Retinal pigment epithelial cell (primary cell): Measurements from ENCODE around the gene CHST9.
A peak's percentile ranks its signal among the peaks of the same experiment; 100 is the strongest.
"Not testable (repeated sequence)": the region's sequence is repeated elsewhere in the genome, so short reads cannot be mapped to it uniquely, and the experiment has no call there.

Experiments used
- DNase-seq: peaks from one replicate; pipeline ENCODE4 v3.0.0-alpha.2; 2010; ENCODE audit warnings: low read depth
- H3K4me3 ChIP-seq: 2 replicates; pipeline ENCODE4 v1.5.1; 2011; ENCODE audit warnings: mild to moderate bottlenecking, low read length, control low read depth, moderate library complexity
- CTCF ChIP-seq: conservative IDR thresholded peaks from 2 replicates; pipeline ENCODE4 v1.5.1; 2011; ENCODE audit warnings: low read depth, low read length, control low read depth, inconsistent platforms

Gene CHST9

DNA sequence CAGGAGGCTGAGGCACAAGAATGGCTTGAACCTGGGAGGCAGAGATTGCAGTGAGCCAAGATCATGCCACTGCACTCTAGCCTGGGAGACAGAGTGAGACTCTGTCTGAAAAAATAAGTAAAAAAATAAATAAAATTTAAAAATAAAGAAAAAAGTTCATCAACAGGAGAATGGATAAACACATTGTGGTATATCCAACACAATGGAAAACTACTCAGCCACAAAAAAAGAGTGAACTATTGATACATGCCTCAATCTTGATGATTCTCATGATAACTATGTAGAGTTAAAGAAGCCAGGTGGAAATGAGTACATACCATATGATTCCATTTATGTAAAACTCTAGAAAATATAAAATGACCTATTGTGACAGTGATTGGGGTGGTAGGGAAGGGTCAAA is 195.3 kb downstream of the CHST9 start:
- no peak for DNase-seq

DNA sequence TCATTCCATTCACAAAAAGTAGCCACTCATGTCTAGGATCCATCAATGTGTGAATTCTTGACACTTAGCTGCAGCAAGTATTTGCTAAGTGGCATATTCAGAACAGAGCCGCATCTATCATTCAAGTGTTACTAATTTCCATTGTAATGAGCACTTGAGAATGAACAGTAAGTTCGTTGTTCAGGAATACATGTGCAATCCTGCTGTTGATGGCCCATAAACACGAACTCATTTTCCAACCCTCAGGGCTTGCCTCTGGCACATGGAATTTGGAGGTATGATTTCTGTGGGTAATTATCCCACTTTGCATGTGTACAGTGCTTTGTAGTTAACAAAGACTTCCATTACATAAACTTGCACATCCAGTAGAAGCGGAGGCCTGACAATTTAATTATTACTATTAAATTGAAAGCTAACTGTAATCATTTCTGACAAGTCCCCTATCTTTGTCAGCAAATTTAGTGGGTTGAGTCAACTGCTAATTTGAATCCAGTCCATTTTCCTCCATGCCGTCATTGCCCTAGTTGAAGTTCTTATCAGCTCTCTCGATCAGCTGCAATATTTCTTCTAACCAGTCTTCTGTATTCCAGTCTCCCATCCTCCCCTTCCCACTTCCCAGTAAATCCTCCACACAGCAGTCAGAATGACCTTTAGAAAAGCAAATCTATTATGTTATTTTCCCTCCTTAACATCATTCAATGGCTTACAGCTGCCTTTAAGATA is 203.6 kb downstream of the CHST9 start:
- peak; percentile 11 for DNase-seq
- H3K4me3 ChIP-seq: no peak overlapping the region
- TF ChIP-seq CTCF: no peak

More for the DNA sequence above, 195.3 kb downstream of the CHST9 start:
- no peak for TF ChIP-seq CTCF
- no peak overlapping the region for H3K4me3 ChIP-seq

DNA sequence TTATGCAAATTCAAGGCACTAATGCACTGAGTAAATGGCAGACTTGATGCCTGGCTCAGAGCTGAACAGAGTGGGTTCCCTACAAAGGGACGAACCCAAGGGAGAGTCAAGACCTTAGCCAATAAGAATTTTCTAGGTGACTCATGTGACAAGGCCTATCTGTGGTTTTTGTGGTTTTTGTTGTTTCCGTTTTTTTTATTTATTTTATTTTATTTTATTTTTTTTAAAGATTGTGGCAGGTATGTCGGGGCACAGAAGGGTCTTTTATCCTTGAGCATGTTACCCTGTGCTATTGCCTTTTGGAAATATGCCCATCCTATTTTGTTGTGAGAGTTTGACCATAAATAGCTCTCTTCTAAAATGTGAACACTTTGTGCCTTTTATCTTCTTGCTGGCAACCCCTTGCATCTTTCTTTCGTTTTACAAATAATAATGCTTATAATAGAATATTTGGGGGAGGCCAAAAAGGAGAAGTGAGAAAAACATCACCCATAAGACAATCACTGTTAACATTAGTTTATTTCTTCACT is 206.2 kb downstream of the CHST9 start:
- no peak for DNase-seq
- H3K4me3 ChIP-seq: no peak overlapping the region
- TF ChIP-seq CTCF: no peak

GRCh38 chr18:26977781-26978180 is 207.3 kb downstream of the CHST9 start:
- TF ChIP-seq CTCF: no peak
- H3K4me3 ChIP-seq: no peak overlapping the region
- DNase-seq: no peak

- TF ChIP-seq CTCF: no peak
These were observed 208.9 kb downstream of the CHST9 start for GRCh38 chr18:26976206-26976605.

DNA sequence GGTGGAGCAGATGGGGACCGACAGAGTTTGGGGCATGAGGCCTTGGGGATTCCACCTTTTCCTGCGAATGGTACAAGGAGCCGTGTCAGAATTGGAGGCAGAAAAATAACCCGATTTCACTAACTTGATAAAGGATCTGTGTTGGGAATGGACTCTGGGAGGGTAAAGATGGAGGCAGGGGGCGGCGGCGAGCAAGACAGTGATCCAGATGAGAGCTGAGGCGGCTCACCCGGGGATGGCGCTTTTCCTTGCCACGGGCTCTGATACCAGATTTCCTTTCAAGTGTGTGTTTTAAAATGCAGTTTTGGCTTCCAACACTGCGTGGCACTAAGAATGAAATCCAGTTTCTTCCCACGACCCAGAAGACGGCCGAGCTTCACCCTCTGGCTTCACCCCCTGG is 212.6 kb downstream of the CHST9 start:
- DNase-seq, H3K4me3 ChIP-seq: not testable (repeated sequence)

More at GRCh38 chr18:26976206-26976605, 208.9 kb downstream of the CHST9 start:
- no peak overlapping the region for H3K4me3 ChIP-seq
- no peak for DNase-seq

DNA sequence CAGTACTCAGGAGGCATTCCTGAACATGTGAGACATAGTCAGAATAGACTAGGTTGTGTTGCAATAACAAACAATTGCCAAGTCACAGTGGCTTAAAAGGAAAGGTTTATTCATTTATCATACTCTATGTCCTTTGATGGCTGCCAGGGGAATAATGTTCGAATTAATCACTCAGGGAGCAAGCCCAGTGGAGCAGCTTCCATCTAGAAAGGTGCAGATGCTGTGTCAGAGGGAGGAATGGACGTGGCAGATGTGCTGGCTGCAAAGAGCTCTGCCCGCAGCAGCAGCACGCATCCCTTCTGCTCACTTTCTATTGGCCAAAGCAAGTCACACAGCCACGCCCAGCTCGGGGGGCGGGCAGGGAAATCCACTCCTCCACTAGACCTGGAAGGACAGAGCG is 213.7 kb downstream of the CHST9 start:
- no peak for TF ChIP-seq CTCF
- no peak for DNase-seq

More for the DNA sequence above, 213.7 kb downstream of the CHST9 start:
- no peak overlapping the region for H3K4me3 ChIP-seq
